Vagina (tissue), 2 donors: ENCODE results near the gene ABI1.

ENCODE experiments used
- POLR2AphosphoS5 ChIP-seq, 2 donors: sonication (generic); formaldehyde crosslinking; IDR thresholded peaks; one replicate each; pipeline ENCODE4 v1.9.0; 2017; ENCODE audit warnings: antibody characterized with exemption in 2 of 2, mild to moderate bottlenecking in 2 of 2, low read depth in 1 of 2; ENCODE audit not compliant: insufficient read depth in 1 of 2
- TF ChIP-seq, protein P1 (sequence below), 3 experiments: fragments of 450-650 bp in 2 of 3; fragments of 200-600 bp in 1 of 3; sonication (generic) in 1 of 3; IDR thresholded peaks; one replicate each; pipeline ENCODE4 v1.5.1; 2017 to 2019; ENCODE audit warnings: antibody characterized with exemption in 3 of 3, mild to moderate bottlenecking in 2 of 3, moderate library complexity in 2 of 3

DNA sequence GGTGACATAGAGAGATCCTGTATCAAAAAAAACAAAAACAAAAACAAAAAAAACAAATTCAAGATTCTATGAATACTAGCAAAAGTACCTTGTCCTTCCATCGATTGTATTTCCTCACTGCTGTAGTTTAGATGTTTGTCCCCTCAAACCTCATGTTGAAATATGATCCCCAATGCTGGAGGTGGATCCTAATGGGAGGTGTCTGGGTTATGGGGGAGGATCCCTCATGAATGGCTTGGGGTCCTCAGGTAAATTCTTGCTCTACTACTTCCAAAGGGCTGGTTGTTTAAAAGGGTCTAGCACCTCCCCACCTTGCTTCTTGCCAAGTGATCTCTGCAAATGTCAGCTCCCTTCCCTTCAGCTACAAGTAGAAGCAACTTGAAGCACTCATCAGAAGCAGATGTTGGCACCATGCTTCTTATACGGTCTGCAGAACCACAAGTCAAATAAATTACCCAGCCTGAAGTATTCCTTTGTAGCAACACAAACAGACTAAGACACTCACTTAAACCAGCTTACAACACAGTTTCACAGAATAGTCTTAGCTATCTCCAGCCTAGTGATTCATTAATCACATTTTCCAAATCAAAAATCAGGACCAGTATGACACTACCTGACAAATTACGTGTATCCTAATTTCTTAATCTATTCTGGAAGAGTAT, 20.7 kb downstream of the ABI1 start:
- no peak for TF ChIP-seq POLR2AphosphoS5 (IDR thresholded peaks at IDR 0.05; ENCODE audit: insufficient read depth in 1 of 2, low read depth in 1 of 2)
- TF ChIP-seq, protein P1, sequence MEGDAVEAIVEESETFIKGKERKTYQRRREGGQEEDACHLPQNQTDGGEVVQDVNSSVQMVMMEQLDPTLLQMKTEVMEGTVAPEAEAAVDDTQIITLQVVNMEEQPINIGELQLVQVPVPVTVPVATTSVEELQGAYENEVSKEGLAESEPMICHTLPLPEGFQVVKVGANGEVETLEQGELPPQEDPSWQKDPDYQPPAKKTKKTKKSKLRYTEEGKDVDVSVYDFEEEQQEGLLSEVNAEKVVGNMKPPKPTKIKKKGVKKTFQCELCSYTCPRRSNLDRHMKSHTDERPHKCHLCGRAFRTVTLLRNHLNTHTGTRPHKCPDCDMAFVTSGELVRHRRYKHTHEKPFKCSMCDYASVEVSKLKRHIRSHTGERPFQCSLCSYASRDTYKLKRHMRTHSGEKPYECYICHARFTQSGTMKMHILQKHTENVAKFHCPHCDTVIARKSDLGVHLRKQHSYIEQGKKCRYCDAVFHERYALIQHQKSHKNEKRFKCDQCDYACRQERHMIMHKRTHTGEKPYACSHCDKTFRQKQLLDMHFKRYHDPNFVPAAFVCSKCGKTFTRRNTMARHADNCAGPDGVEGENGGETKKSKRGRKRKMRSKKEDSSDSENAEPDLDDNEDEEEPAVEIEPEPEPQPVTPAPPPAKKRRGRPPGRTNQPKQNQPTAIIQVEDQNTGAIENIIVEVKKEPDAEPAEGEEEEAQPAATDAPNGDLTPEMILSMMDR (IDR thresholded peaks at IDR 0.05), result no peak
